Measurements from ENCODE around the gene PTPN23.

GRCh38 chr3:47356201-47356600 is 24.6 kb upstream of the PTPN23 start:
- TF ChIP-seq POLR2A (IDR thresholded peaks at IDR 0.05), result no peak
- no peak for TF ChIP-seq CTCF (IDR thresholded peaks at IDR 0.05)

All from right lobe of liver (tissue), 4 donors.